Measurements from ENCODE around the gene DNAJA3.

- TF ChIP-seq CTCF (IDR thresholded peaks at IDR 0.05): no peak
- TF ChIP-seq POLR2A (IDR thresholded peaks at IDR 0.05; ENCODE audit: low read depth): no peak
- TF ChIP-seq POLR2AphosphoS5 (IDR thresholded peaks at IDR 0.05): no peak
Observed at GRCh38 chr16:4383591-4384444, 41.9 kb upstream of the DNAJA3 start.
